RPMI8226 (cell line): ENCODE results near the gene GFRA1.
"Not testable (repeated sequence)": the region's sequence is repeated elsewhere in the genome, so short reads cannot be mapped to it uniquely, and the experiment has no call there.

Source experiments
- DNase-seq: peaks from one replicate; pipeline ENCODE4 v3.0.0-alpha.2; 2015

Gene GFRA1

GRCh38 chr10:116195039-116195438 lies 78.0 kb downstream of the GFRA1 start:
- DNase-seq, result no peak

- DNase-seq, result no peak
Measured at GRCh38 chr10:116194061-116194460, 78.9 kb downstream of the GFRA1 start.

GRCh38 chr10:116190883-116191282 lies 82.1 kb downstream of the GFRA1 start:
- no peak for DNase-seq

- DNase-seq, result no peak
Measured at GRCh38 chr10:116186273-116186672, 86.7 kb downstream of the GFRA1 start.

- no peak for DNase-seq
Measured at GRCh38 chr10:116185199-116185867, 87.7 kb downstream of the GFRA1 start.

DNA sequence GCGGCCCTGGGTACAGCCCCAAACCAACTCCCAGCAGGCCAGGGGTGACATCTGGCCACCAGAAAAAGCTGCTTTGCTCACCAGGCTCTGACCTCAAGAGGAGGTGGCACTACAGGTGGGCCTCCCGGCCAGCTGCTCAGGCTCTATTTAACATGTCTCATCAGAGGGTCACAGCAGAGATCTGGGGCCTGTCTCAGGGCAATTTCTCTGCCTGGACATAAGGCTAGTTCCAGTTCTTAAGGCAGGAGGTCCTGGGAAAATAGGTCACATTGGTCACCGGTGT lies 88.6 kb downstream of the GFRA1 start:
- DNase-seq, result no peak

DNA sequence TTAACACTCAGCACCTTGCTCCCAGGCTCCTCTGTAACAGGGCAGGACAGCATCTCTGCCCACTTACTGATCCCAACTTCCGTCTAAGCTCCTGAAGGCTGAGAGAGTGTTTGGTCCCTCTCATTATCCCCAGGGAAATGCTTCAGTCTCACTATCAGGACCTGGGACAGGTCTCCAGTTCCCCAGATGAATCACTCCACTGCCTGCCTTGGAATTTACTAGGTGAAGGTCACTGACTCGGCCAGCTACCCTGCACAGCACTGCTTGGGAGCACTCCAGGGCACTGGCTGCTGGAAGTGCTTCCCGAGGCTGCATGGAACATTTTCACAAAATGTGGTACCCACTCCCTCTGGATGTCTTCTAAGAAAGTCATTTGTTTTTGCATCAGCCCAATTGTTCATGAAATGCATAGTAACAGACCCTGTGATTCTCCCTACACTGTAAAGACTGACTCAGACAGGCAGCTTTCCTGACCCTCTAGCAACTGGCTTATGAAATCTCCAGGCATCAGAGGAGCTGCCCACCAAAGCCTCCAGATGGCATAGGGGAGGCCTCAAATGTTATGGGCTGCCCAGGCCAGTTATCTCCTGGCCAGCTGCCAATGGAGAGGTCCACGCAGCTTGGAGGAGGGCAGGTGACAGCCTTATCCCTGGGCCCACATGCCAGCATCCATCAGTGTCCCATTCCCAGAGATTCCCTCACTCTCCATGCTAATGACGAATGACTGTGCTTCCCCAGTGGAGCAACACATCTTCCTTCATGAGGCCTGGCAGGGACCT lies 89.1 kb downstream of the GFRA1 start:
- no peak for DNase-seq

GRCh38 chr10:116182426-116182825 lies 90.6 kb downstream of the GFRA1 start:
- DNase-seq, result no peak

DNA sequence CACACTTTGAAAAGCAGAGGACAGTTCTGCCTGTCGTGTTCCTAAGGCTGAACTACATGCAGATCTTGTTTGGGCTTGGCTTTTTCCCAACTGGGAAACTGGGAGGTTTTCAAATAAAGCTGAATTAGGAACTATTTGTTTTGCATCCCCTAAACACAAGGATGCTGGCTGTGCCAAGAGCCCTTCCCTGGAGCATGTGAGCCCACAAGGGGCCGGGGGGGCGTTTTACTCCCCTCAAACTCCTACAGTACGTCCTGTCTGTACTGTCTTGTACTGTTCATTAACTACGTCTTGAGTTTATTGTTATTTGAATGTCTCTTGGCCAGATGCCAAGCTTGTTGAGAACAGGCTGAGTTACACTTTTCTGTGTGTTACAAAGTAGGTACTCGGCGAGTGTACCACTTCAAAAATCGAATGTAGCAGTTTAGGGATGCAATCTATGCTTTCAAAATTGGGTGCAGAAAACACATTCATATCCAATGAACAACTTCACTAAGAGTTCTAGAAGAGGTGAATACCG lies 94.9 kb downstream of the GFRA1 start:
- DNase-seq, result no peak

- no peak for DNase-seq
Measured at GRCh38 chr10:116175231-116175630, 97.8 kb downstream of the GFRA1 start.

GRCh38 chr10:116171505-116171904 lies 101.5 kb downstream of the GFRA1 start:
- DNase-seq, result no peak

DNA sequence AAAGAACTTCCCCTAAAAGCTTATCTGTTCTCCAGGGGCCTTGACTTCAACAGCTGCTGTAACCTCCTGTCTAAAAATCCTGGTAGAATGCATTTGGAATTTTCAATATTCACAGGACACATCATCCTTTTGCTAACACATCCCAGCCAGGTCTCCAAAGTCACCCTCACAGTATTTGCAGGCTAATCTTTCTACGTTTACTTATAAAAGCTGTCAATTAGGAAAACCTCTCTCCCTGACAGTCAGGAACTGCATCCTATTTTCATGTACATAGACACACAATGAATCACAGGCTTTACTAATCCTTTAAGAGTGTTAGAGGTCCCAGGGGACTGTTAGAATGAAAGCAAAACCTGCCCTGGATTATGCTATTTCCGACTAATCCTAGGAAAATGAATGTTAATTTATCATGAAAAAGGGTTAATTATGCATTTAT lies 102.2 kb downstream of the GFRA1 start:
- no peak for DNase-seq

- DNase-seq, result no peak
Measured at GRCh38 chr10:116169782-116170445, 103.1 kb downstream of the GFRA1 start.

DNA sequence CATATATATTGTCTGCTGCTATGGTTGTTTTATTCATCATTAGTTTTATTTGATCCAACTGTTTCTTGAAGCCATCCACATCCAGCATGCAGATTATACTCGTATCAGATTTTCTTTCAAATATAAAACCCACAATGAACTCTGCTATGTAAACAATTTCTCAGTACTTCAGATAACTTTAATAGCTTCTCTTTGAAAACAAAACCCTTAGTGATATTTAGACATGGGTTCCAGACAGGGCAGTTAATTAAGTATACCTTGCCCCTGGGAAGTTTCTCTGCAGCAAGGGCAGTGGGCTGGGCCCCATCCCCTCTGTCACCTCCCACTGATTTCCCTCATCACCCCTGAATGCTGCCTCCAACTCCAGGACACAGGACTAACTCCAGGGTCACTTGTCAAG lies 104.3 kb downstream of the GFRA1 start:
- DNase-seq, result no peak

DNA sequence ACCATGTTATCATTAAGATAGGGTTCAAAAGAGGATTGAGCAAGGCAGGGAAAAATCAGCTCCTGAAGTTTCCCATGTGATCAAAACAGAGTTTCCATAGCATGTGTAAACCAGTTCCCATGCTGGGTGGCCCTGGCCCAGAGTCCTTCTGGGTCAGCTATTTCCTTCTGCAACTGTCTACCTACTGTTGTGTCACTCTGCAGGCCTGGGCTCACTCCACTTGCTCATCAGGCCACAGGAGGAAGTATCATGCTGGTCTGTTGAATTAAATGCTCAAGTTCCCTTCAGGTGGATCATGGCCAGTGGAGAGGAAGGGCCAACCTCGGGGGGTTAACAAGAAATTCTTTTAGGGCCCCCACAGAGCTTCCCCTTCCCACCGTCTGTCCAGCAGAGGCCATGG lies 104.7 kb downstream of the GFRA1 start:
- no peak for DNase-seq

- not testable (repeated sequence) for DNase-seq
Measured at GRCh38 chr10:116165941-116166340, 107.1 kb downstream of the GFRA1 start.

DNA sequence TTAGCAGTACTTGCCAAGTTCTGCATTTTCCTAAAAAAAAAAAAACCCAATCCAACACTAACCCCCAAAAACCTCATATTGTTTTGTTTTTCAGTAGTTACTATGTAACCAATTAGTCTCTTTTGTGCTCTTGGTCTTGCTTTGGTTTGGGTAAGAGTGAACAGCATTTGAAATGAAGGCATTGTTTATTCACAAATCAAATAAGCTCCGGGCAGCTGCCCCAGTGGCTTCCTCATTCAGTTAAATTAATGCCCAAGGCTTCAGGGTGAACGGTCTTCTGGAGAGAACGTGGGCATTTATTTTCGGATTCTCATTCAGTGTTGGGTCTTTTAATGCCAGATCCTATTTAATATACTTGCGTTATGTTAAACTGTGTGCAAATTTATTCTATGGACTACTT lies 108.7 kb downstream of the GFRA1 start:
- no peak for DNase-seq

DNA sequence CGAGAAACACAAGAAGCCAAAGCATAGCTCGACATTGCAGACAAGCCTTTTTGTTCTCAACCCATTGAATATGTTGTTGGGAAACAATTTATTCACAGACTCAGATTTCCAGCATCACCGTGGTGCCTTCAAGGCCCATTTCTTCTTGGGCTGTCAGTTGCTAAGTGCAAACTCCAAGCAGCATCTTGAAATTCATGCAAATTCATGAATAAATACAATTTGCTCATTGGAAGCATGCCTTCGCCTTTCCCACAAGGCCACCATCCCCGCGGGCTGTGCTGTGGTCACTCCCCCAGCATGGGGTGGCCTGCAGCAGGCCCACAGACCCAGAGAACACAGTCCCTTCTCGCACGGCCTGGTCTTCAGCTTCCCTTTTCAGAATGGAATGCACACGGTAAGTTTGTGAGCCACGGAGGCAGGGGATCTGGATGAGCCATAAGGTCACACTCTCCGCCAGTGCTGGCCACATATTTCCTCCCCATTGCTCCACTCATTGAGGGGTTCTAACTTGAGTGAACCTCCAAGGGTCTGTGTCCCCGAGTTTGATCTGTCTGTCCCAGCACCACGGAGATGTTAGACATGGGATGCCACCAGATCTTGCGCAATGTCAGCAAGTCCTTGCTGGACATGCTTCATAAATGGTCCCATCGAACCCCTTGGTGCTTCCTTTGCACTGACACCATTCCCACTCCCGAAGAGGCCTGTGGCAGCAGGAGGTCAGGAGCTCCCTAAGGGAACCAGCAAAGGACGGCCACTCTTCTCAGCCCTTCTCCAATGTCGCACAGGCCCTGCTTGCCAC lies 109.5 kb downstream of the GFRA1 start:
- no peak for DNase-seq

GRCh38 chr10:116162851-116163250 lies 110.2 kb downstream of the GFRA1 start:
- DNase-seq, result no peak

DNA sequence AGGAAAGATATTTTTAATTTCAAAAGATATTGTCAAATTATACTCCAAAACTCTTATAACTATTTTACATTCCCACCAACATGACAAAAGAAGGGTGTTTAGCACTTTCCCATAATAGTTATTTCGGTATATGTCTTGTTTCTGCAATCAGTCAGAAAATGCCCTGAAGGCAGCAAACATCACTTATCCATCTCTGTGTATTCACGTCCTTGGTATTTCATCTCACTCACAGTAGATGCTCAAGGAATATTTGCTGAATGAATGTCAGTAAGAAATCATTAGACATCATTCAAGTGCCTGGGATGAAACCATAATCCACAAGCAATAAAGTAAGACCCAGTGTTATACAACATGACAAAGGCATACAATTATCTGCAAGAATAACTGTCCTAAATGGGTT lies 112.7 kb downstream of the GFRA1 start:
- no peak for DNase-seq

GRCh38 chr10:116159197-116159596 lies 113.8 kb downstream of the GFRA1 start:
- no peak for DNase-seq

DNA sequence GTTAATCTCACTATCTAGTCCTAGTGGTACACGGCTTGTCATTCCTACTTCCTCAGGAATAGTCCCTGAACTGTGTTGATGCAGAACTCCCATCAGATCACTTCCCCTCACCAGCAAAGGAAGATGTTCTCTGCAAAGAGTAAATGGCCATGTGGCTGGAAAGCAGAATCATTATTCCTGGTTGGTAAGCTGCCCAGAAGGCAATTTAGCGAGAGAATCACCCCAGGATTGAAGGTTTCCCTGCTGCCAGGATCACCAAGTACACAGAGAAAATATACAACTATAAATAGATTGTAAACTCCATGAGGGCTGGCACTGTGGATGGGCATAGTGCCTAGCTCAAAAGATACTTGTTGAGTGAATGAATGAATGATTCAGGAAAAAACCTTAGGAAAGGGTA lies 115.0 kb downstream of the GFRA1 start:
- DNase-seq, result no peak

- DNase-seq, result no peak
Measured at GRCh38 chr10:116157485-116157884, 115.5 kb downstream of the GFRA1 start.
